Bronchial epithelial cell (primary cell): ENCODE data around the gene OPCML. TPM values are rescaled to one million over a fixed set of nuclear protein-coding genes. Genes with fewer than 3 reads are reported as not detected.

Source experiments
- DNase-seq: peaks from one replicate; pipeline ENCODE4 v3.0.0-alpha.2; 2010; ENCODE audit warnings: low read depth
- FAIRE-seq: peaks from 2 replicates; lab custom pipeline; 2011; peaks lifted over from hg19 to GRCh38; lab: Jason Lieb, UNC
- H3K27me3 ChIP-seq: 2 replicates; pipeline ENCODE4 v1.5.1; 2011; ENCODE audit warnings: low read length; ENCODE audit not compliant: control insufficient read depth, insufficient read depth
- H3K36me3 ChIP-seq: 2 replicates; pipeline ENCODE4 v1.5.1; 2011; ENCODE audit warnings: low read length; ENCODE audit not compliant: control insufficient read depth, insufficient read depth
- H3K4me3 ChIP-seq: 2 replicates; pipeline ENCODE4 v1.5.1; 2011; ENCODE audit warnings: mild to moderate bottlenecking, low read depth, low read length, control low read depth
- CTCF ChIP-seq: IDR thresholded peaks from 2 replicates; pipeline ENCODE4 v1.5.1; 2011; ENCODE audit warnings: mild to moderate bottlenecking, moderate library complexity, low read length, control low read depth, inconsistent platforms; ENCODE audit not compliant: insufficient read depth, severe bottlenecking
- total RNA-seq: library from RNA; depleted of rRNA; stranded (reverse); fragments of >200 nt; gene quantifications from 2 replicates; pipeline ENCODE4 v1.2.1, GENCODE V29; 2014

Gene OPCML
- total RNA-seq, 1 donor from 2014 or later: not detected

- H3K36me3 ChIP-seq: no peaks in the 10 kb centered on the region
- TF ChIP-seq CTCF: no peak
- peak; percentile 7 for FAIRE-seq
These were observed 263.0 kb downstream of the OPCML start for GRCh38 chr11:133269267-133269666.

GRCh38 chr11:133266986-133267385, 265.3 kb downstream of the OPCML start:
- no peak for FAIRE-seq
- no peak for TF ChIP-seq CTCF
- DNase-seq: no peak
- Histone ChIP-seq H3K27me3 (no peaks in the 10 kb centered on the region), H3K4me3 (no peak overlapping the region), H3K36me3 (no peaks in the 10 kb centered on the region)

More at GRCh38 chr11:133269267-133269666, 263.0 kb downstream of the OPCML start:
- Histone ChIP-seq H3K27me3 (no peaks in the 10 kb centered on the region), H3K4me3 (no peak overlapping the region)
- no peak for DNase-seq

GRCh38 chr11:133265530-133266035, 266.7 kb downstream of the OPCML start:
- DNase-seq (no peak), FAIRE-seq (no peak)
- TF ChIP-seq CTCF: no peak
- no peak overlapping the region for H3K4me3 ChIP-seq
- H3K27me3 ChIP-seq: no peaks in the 10 kb centered on the region
- H3K36me3 ChIP-seq: no peaks in the 10 kb centered on the region

- DNase-seq (no peak), FAIRE-seq (no peak)
- Histone ChIP-seq H3K27me3 (no peaks in the 10 kb centered on the region), H3K36me3 (no peaks in the 10 kb centered on the region), H3K4me3 (no peak overlapping the region)
- no peak for TF ChIP-seq CTCF
These were observed 269.0 kb downstream of the OPCML start for GRCh38 chr11:133263332-133263731.

GRCh38 chr11:133258751-133259150, 273.6 kb downstream of the OPCML start:
- Histone ChIP-seq H3K36me3 (no peaks in the 10 kb centered on the region), H3K4me3 (no peak overlapping the region), H3K27me3 (no peaks in the 10 kb centered on the region)
- DNase-seq (no peak), FAIRE-seq (no peak)
- no peak for TF ChIP-seq CTCF

- no peaks in the 10 kb centered on the region for H3K27me3 ChIP-seq
- FAIRE-seq (no peak), DNase-seq (no peak)
- no peaks in the 10 kb centered on the region for H3K36me3 ChIP-seq
- H3K4me3 ChIP-seq: no peak overlapping the region
- TF ChIP-seq CTCF: no peak
These were observed 277.7 kb downstream of the OPCML start for GRCh38 chr11:133254601-133255000.
